GM19193 (cell line): ENCODE measurements around the gene DCTD.

ENCODE experiments used
- POLR2A ChIP-seq: IDR thresholded peaks from 4 replicates; pipeline ENCODE4 v1.6.1; 2011; ENCODE audit not compliant: insufficient read depth, insufficient read length; ENCODE audit errors: extremely low read depth

Gene DCTD

DNA sequence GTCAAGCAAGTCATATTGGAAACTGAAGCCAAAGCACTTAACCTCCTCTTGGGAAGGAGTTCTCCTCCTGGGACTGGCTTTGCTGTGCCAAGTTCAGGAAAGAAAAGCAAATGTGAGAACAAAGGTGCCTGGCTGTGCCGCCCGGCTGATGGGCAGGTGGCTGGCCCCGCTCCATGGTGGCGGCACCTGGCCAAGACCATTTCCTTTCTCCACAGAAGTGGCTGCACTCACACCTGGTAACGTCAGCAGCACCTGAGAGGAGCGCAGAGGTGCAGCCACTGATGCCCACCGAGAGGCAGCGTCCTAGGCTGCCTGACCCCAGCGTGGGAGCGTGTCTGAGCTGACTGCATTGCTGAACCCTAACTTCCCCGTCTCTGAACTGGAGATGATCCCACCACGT is 54.3 kb downstream of the DCTD start:
- no peak for TF ChIP-seq POLR2A

DNA sequence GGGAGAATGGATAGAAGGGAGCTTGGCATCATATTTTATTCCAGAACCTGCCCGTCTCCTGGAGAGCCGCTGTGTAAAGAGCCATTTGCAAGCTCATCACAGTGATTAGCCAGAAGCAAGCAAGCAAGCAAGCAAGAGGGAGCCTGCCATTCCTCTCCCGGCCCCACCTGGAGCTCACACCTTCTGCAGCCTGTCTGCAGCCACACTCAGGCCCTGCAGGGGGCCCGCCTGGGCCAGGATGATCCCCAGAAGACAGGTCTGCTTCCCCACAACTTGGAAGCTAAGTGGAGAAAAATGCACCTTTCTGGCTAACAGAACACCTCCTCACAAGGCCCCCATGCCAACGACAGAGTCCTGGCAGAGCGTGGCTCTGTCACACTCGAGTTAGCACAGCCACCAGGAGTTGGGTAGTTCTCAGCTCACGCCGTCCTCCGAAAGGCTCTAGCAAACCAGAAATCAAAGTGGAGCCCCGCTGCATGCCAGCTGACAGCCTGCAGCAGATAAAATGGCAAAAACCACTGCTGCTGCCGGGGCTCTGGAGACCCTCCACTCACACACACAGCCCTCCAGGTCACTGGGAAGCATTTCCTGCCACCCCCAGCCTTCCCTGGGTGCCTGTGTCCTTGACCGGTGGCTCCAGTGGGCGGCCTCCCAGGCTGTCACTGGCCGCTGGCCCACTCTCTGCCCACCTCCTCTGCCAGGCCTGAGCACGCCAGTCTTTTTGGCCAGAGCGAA is 54.9 kb downstream of the DCTD start:
- TF ChIP-seq POLR2A, result no peak

DNA sequence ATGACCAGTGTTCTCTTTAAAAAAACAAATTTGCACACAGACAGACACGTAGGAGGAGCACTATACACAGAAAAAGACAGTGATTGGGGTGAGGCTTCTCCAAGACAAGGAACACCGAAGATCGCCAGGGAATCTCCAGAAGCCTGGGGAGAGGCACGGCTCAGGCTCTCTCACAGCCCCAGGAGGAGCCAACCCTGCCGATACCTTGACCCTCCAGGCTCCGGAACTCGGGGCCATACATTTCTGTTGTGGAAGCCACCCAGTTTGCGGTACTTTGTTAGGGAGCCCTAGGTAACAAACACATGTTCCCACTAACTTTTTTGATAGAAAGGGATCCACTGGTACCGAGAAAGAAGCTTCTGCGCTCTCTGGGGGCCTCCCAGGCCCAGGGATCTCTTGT is 55.8 kb downstream of the DCTD start:
- TF ChIP-seq POLR2A, result no peak

DNA sequence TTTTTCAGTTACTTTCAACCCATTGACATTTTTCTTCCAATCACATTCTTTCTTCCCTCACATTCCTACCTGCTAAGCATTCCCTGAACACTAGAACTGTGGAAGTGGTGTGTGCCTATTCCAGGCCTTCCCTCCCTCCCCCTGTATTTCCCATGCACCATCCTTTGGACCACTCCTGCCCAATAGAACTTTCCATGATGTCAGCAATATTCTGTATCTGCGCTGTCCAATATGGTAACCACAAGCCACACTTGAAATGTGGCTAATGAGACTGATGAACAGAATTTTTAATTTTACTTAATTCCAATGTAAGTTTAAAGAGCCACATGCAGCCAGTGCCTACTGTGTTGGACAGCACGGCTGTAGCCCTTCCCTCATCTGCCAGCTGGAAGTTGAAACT is 57.5 kb downstream of the DCTD start:
- TF ChIP-seq POLR2A, result no peak

DNA sequence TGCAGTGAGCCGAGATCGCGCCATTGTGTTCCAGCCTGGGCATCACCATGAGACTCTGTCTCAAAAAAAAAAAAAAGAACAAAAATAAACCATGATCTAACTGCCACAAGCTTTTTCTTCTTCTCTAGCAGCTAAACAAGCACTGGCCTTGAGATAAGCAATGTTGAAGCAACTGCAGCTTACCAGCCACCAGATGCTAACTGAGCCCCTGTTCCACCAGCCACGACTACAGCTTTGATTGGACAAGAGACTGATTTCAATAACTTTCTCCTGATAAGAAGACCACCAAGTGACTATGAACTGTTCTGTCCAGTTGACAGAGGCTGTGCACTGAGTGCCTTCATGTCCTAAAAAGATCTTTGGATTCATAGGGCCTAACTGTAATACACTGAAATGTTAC is 58.5 kb downstream of the DCTD start:
- TF ChIP-seq POLR2A, result no peak

DNA sequence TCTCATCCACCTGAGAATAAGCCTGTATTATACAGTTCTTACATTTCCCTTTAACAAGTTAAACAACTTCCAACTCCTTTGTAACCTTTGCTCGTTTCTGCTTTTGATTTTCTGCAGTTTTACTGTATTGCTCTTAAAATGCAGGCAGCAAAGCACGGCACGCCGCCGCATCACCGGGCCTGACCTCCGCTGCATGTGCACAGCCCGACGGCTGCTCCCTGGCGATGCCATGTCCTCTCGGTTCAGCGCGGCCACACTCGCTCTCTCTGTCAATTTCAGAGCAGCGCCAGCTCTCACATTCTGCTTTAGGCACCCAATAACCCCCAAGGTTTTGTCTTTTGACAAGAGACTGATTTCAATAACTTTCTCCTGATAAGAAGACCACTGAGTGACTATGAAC is 60.3 kb downstream of the DCTD start:
- no peak for TF ChIP-seq POLR2A

DNA sequence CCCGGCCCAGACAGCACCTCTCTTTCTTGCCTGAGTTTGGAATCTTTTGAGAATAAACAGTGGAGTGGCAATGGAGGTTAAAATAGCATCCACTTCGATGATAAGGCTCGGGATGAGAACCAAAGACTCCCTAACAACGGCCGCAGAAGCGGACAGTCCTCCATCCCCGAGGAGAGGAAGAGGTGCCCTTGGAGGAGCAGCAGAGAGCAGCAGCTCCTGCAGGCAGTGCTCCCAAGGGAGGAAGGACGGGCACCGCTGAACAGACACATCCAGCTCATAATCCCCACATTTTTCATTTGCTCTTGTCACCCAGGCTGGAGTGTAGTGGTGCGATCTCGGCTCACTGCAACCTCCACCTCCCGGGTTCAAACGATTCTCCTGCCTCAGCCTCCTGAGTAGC is 61.3 kb downstream of the DCTD start:
- TF ChIP-seq POLR2A, result no peak

DNA sequence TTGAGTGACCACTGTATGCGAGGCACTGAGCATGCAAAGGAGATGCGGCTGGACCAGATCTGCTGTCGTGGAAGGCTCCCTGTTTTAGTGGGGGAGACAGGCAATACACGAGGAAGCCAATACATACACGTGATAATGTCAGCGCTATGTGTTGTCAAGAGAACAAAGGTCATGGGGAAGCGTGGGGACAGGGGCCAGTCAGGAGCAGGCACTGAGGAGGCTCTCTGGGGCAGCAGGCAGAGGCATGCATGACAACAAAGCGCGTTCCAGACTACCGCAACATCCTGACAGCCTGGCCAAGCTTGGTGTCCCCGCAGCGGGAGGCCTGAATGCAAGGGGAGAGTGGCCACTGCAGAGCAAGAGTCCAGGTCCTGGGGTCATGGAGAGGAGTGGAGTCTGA is 61.9 kb downstream of the DCTD start:
- TF ChIP-seq POLR2A, result no peak

DNA sequence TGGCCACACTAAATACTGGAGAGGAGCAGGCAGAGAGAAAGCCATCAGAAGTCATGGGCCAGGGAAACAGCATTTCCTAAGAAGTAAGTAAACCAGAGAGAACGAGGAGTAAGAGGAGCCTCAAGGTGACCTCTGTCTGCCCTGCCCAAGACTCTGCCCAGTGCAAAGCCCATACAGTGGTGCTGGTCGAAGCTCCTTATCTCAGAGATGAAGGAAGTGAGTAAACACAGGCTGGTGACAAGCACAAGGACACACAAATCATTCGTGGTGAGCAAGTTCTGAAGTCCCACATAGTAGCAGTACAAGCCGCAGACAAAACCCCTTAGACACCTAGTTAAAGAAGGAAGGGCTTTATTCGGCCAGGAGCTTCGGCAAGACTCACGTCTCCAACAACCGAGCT is 62.7 kb downstream of the DCTD start:
- no peak for TF ChIP-seq POLR2A

DNA sequence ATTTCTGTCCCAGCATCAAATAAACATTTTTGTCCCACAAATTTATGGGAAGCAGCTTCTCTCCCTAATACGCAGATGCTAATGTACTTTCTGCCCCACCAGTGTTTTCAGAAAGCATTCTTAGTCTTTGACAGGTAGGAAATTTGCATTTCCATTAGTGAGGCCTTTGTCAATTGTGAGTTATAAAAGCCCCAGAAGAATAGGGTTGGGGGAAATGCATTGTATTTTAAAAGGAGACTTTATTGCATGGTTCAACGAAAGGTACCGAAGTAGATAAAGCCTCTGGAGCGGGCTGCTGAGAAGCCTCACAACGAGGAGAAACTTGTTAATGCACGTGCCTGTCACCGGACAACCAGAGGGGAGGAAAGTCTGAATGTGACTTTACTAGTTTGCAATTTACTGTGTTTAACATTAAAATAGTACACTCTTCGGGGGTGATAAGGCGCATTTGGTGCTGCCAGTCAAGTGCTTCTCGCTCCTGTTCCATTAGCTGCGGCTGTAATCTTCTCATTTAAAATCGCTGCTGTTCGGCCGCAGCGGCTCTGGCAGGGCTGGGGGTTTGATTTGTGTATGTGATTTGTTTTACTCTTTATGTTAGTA is 63.4 kb downstream of the DCTD start:
- TF ChIP-seq POLR2A, result no peak

DNA sequence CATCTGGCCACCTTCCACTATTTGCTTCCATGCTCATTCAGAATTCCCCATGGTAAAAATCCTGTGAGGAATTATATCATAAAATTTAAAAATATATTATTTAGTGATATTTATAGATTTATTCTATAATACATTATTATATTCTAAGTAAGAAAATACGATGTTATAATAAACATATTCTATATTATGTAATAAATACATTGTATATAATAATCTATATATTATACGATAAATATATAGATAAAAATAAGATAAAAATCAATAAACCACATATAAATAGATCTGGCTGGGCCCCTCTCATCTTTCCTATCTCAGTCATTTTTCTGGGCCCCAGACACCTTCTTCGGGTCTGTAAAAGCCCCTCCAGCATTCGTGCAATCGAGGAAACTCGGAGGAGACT is 68.5 kb downstream of the DCTD start:
- TF ChIP-seq POLR2A, result no peak

DNA sequence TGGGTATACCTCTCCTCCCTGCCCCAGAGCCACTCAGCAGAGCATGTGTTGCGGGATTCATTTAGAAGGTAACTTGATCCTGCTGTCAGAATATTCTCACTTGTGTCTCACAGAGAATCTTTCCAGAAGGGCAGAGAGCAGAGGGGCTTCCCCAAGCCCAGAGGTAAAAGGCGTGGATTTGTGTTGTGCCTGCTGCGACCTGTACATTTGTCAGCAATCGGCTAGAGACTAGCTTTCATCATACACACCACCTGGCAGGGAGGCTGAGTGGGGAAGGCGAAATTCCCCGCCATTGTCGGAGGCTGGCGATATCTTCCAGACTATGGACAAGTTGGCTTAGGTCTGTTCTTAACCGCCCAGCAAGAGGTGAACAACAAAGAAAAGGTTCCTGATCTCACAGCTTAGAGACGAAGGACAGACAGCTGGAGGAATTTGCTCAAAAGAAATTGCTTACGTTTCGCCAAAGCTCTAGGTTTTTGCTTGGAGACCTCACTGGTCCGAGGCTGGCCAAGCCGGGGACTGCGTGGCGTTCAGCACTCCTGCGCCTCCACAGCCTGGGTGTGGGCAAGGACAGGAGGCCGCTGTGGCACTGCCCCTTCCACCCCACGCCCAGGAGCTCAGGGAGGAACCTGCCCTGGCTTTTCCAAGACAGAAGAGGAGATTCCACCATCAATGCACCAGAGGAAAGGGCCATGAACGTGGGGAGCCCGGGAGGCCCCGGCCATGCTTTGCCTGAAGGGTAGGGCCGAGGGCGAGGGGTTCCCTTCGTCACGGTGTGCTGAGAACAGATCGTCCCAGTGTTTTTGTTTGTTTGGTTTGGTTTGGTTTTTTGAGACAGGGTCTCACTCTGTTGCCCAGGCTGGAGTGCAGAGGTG is 69.4 kb downstream of the DCTD start:
- no peak for TF ChIP-seq POLR2A

DNA sequence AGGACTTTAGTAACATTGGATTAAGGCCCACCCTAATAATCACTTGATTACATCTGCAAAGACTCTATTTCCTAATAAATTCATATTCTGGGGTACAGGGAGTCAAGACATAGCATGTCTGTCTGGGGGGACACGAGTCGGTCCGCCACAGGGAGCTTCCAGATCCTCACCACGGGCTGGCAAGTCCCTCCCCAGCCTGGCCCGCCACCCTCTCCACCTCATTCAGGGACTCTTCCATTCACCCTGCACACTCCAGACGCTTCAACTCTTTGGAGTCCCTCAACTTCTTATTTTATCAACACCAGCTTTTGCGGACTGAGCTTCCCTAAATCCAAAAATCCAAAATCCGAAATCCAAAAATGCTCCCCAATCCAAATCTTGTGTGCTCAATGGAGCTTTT is 71.2 kb downstream of the DCTD start:
- no peak for TF ChIP-seq POLR2A

DNA sequence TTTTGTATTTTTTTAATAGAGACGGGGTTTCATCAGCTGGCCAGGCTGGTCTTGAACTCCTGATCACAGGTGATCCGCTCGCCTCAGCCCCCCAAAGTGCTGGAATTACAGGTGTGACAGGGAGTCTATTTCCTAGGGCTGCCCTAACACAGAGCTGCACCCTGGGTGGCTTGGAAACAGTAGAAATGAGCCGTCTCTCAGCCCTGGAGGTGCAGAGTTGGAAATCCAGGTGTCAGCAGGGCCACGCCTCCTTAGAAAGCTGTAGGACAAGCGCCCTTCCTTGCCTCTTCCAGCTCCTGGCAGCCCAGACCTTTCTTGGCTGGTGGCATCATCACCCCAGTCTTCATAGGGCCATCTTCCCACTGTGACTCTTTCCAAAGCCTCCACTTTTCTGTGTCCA is 71.6 kb downstream of the DCTD start:
- TF ChIP-seq POLR2A, result no peak

DNA sequence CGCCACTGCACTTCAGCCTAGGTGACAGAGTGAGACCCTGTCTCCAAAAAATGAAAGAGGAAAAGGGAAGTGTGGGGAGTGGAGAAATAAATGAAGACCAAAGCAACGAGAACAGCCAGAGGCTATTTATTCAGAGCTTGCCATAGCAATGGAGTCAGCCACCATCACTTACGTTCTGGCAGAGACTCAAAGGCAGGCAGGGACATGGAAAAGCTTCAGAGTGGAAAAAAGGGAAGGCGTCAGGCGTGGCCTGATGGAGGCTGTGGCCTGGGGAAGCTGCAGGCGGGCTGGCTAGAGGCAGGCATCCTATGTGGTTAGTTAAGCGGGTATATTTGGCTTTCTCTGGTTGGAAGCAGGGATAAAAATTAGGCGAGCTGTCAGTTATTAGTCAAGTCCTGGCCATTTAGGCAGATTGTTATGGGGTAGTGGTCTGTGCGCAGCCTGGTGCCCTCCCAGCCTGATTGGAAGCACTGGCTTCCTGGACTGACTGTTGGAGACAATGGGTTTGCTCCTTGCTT is 73.3 kb downstream of the DCTD start:
- TF ChIP-seq POLR2A, result no peak
